IPS-11a (cell line): ENCODE data around the gene VPS4A.

ENCODE experiments used
- H3K4me3 ChIP-seq: one replicate; pipeline ENCODE4 v1.5.1; 2013; ENCODE audit warnings: low read depth, low read length, control low read depth

Gene VPS4A

GRCh38 chr16:69363281-69363717, 52.1 kb downstream of the VPS4A start:
- H3K4me3 ChIP-seq, result no peak overlapping the region

- H3K4me3 ChIP-seq, result no peak overlapping the region
These were observed 52.9 kb downstream of the VPS4A start for GRCh38 chr16:69364088-69364487.

- no peak overlapping the region for H3K4me3 ChIP-seq
These were observed 54.8 kb downstream of the VPS4A start for GRCh38 chr16:69365901-69366300.

- H3K4me3 ChIP-seq, result no peak overlapping the region
These were observed 55.3 kb downstream of the VPS4A start for GRCh38 chr16:69366431-69366830.

GRCh38 chr16:69367980-69368379, 56.8 kb downstream of the VPS4A start:
- H3K4me3 ChIP-seq, result no peak overlapping the region

GRCh38 chr16:69368866-69369265, 57.7 kb downstream of the VPS4A start:
- no peak overlapping the region for H3K4me3 ChIP-seq

GRCh38 chr16:69371564-69371963, 60.4 kb downstream of the VPS4A start:
- H3K4me3 ChIP-seq, result no peak overlapping the region

- H3K4me3 ChIP-seq, result no peak overlapping the region
These were observed 61.9 kb downstream of the VPS4A start for GRCh38 chr16:69373019-69373418.
